PC-9 (cell line): ENCODE results near the gene SLC25A33. TPM values are rescaled to one million over a fixed set of nuclear protein-coding genes. Genes with fewer than 3 reads are reported as not detected.

Experiments used
- BruUV-seq: library from RNA; stranded (reverse); fragments of 400-500 nt; replicated peaks from 2 replicates; lab custom pipeline; 2021; lab: Mats Ljungman, UMichigan
- CTCF ChIA-PET: fragments of 300-600 bp; sonication (Branson Sonifier 250); formaldehyde crosslinking; loops from one replicate; lab custom pipeline; 2022; ENCODE audit warnings: antibody characterized with exemption; lab: Charles Lee
- POLR2A ChIA-PET: fragments of 300-600 bp; sonication (Branson Sonifier 250); formaldehyde crosslinking; loops from one replicate; lab custom pipeline; 2022; ENCODE audit warnings: antibody characterized with exemption; ENCODE audit not compliant: unreplicated experiment; lab: Charles Lee
- DNase-seq, 2 experiments: peaks; one replicate each; pipeline versions ENCODE4 v3.0.0 to v3.0.0-alpha.2; 2015 to 2022; ENCODE audit warnings: mixed read lengths in 1 of 2
- H2AFZ ChIP-seq: fragments of 200-600 bp; sonication (generic); 2 replicates; pipeline ENCODE4 v1.8.1; 2017; ENCODE audit warnings: antibody characterized with exemption
- H3F3A ChIP-seq: fragments of 200-600 bp; sonication (generic); 2 replicates; pipeline ENCODE4 v1.8.1; 2017; ENCODE audit warnings: antibody characterized with exemption, mild to moderate bottlenecking, low read depth; ENCODE audit not compliant: insufficient read depth
- H3K27ac ChIP-seq: fragments of 200-600 bp; sonication (generic); 2 replicates; pipeline ENCODE4 v1.6.1; 2016; ENCODE audit warnings: mixed run types
- H3K27me3 ChIP-seq: fragments of 200-600 bp; sonication (generic); 2 replicates; pipeline ENCODE4 v1.6.1; 2016; ENCODE audit warnings: low read depth, mixed run types; ENCODE audit not compliant: insufficient read depth
- H3K36me3 ChIP-seq: fragments of 200-600 bp; sonication (generic); 2 replicates; pipeline ENCODE4 v1.6.1; 2016; ENCODE audit warnings: low read depth, mixed run types
- H3K4me1 ChIP-seq: fragments of 200-600 bp; sonication (generic); replicated peaks from 2 replicates; pipeline ENCODE4 v1.6.1; 2016; ENCODE audit warnings: mixed run types; ENCODE audit not compliant: insufficient read depth
- H3K4me2 ChIP-seq: fragments of 200-600 bp; sonication (generic); 2 replicates; pipeline ENCODE4 v1.6.1; 2017; ENCODE audit warnings: mixed run types
- H3K4me3 ChIP-seq: fragments of 200-600 bp; sonication (generic); 2 replicates; pipeline ENCODE4 v1.6.1; 2016; ENCODE audit warnings: mixed run types
- H3K79me2 ChIP-seq: fragments of 200-600 bp; sonication (generic); 2 replicates; pipeline ENCODE4 v1.6.1; 2017; ENCODE audit warnings: low read depth, mixed run types
- H3K9me2 ChIP-seq: fragments of 200-600 bp; sonication (generic); 2 replicates; pipeline ENCODE4 v1.8.1; 2017; ENCODE audit warnings: mild to moderate bottlenecking; ENCODE audit not compliant: insufficient read depth
- H3K9me3 ChIP-seq: fragments of 200-600 bp; sonication (generic); 2 replicates; pipeline ENCODE4 v1.8.1; 2016; ENCODE audit warnings: low read depth; ENCODE audit not compliant: insufficient read depth
- H4K20me1 ChIP-seq: fragments of 200-600 bp; sonication (generic); 2 replicates; pipeline ENCODE4 v1.8.1; 2017; ENCODE audit not compliant: insufficient read depth
- EZH2 ChIP-seq: fragments of 200-600 bp; sonication (generic); IDR thresholded peaks from 2 replicates; pipeline ENCODE4 v1.8.0; 2017; ENCODE audit warnings: antibody characterized with exemption, low read depth
- intact Hi-C: fragments of 100-400 bp; cut with micrococcal nuclease; formaldehyde crosslinking; loops from one replicate; pipeline ENCODE4 v1.10.0; 2022; ENCODE audit not compliant: unreplicated experiment
- total RNA-seq: library from RNA; stranded (reverse); gene quantifications from 2 replicates; pipeline ENCODE4 v1.2.3, GENCODE V29; 2021
- TF ChIP-seq, protein P1 (sequence below): fragments of 200-600 bp; sonication (generic); conservative IDR thresholded peaks from 2 replicates; pipeline ENCODE4 v1.6.1; 2017; ENCODE audit warnings: mixed run types, antibody characterized with exemption, mild to moderate bottlenecking, moderate library complexity

Gene SLC25A33
- total RNA-seq, 1 experiment from 2014 or later = 3.0 TPM

DNA sequence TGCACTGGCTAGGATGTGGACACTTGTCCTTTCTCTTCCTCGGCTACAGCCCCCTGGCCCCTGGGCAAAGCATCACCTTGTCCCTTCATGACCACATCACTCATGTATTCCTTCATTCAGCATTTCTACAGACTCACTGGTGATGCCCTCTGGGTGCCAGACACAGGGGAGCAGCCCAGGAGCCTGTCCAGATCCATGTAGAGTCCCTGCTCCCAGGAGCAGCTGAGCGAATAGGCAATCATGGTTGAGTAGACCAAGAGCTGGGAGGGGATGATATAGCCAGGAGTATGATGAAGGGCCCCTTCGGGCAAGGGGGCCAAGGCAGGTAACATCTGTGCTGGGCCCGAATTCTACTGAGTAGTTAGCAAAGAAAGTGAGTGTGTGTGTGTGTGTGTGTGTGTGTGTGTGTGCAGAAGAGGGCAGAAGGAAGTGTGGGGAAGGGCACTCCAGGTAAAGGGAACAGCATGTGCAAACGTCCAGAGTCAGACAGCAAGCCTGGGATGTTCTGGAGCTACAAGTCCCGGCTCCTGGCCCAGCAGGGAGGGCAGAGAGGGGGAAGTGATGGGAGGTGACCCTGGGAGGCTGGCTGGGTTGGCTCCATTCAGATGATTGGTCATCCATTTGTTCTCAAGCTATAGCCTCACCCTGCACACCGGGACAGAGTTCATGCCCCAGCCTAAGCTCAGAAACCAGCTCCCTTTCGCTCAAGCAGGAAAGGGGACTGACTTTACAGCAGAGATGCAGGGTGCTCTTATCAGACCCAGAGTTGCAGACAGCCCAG, 91.3 kb downstream of the SLC25A33 start:
- DNase-seq = no peak
- no peak overlapping the region for H3K27ac ChIP-seq
- no peaks in the 10 kb centered on the region for H3K9me2 ChIP-seq
- H3K27me3 ChIP-seq = no peaks in the 10 kb centered on the region
- intact Hi-C loops = no loop called here
- H3K4me3 ChIP-seq = no peak overlapping the region
- H3K9me3 ChIP-seq = no peaks in the 10 kb centered on the region
- ChIA-PET CTCF (interaction anchor here (0.6 kb wide), 1 partner anchor 11 kb away, joined by 3 read pairs; no protein-coding TSS in a partner anchor), POLR2A (interaction anchor here (0.6 kb wide), 1 partner anchor 238 kb away, joined by 6 read pairs; no protein-coding TSS in a partner anchor)
- no peaks in the 10 kb centered on the region for H3K36me3 ChIP-seq
- no peak overlapping the region for H3K4me2 ChIP-seq
- H3F3A ChIP-seq = no peaks in the 10 kb centered on the region
- H3K79me2 ChIP-seq = no peaks in the 10 kb centered on the region
- no peaks in the 10 kb centered on the region; the same call in 1 of the 2 replicates for H3K4me1 ChIP-seq
- TF ChIP-seq EZH2 = no peak
- TF ChIP-seq, protein P1, sequence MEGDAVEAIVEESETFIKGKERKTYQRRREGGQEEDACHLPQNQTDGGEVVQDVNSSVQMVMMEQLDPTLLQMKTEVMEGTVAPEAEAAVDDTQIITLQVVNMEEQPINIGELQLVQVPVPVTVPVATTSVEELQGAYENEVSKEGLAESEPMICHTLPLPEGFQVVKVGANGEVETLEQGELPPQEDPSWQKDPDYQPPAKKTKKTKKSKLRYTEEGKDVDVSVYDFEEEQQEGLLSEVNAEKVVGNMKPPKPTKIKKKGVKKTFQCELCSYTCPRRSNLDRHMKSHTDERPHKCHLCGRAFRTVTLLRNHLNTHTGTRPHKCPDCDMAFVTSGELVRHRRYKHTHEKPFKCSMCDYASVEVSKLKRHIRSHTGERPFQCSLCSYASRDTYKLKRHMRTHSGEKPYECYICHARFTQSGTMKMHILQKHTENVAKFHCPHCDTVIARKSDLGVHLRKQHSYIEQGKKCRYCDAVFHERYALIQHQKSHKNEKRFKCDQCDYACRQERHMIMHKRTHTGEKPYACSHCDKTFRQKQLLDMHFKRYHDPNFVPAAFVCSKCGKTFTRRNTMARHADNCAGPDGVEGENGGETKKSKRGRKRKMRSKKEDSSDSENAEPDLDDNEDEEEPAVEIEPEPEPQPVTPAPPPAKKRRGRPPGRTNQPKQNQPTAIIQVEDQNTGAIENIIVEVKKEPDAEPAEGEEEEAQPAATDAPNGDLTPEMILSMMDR = no peak
- no peaks in the 10 kb centered on the region for H4K20me1 ChIP-seq
- H2AFZ ChIP-seq = no peak overlapping the region
- no TSS peak for BruUV-seq

DNA sequence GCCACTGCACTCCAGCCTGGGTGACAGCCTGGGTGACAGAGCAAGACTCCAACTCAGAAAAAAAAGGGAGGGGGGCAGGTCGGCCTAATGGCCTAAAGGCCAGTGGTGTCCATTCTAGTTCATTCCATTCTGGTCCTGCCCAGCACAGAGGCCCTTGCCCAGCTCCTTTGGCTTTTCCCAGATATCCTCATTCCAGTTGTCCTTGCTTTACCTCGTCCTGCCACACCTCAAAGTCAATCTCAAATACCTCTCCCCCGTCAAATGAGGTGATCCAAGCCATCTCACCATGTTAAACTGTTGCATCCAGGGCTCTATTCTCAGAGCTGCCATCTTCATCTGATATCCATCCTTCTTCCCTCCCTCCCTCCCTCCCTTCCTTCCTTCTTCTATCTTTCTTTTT, 92.3 kb downstream of the SLC25A33 start:
- H3K27me3 ChIP-seq = no peaks in the 10 kb centered on the region
- no TSS peak for BruUV-seq
- H2AFZ ChIP-seq = no peak overlapping the region
- no peak for DNase-seq
- POLR2A ChIA-PET = interaction anchor here (0.6 kb wide), 1 partner anchor 237 kb away, joined by 6 read pairs; no protein-coding TSS in a partner anchor
- H3K4me2 ChIP-seq = no peak overlapping the region
- H3K79me2 ChIP-seq = no peaks in the 10 kb centered on the region
- H3K9me3 ChIP-seq = no peaks in the 10 kb centered on the region
- no peaks in the 10 kb centered on the region for H3K9me2 ChIP-seq
- H4K20me1 ChIP-seq = no peaks in the 10 kb centered on the region
- TF ChIP-seq, protein P1 = no peak
- no peak for TF ChIP-seq EZH2
- no peaks in the 10 kb centered on the region for H3F3A ChIP-seq
- CTCF ChIA-PET = no interaction called here
- no peaks in the 10 kb centered on the region; the same call in 1 of the 2 replicates for H3K4me1 ChIP-seq
- intact Hi-C loops = no loop called here
- no peaks in the 10 kb centered on the region for H3K36me3 ChIP-seq
- H3K4me3 ChIP-seq = no peak overlapping the region
- H3K27ac ChIP-seq = no peak overlapping the region

DNA sequence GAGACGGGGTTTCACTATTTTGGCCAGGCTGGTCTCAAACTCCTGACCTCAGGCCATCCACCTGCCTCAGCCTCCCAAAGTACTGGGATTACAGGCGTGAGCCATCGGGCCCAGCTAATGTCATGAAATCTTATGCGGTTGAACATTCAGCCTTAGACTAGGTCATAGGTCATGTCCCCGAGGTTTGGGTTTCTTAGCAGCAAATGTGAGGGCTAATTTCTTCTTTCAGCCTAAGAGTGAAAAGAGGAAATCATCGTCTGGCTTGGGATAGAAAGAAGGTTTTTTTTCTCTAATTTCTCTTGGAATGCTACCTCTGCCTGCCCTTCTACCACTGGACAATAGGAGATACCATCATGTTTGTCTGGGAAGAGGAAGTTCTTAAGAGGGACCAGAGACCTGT, 94.2 kb downstream of the SLC25A33 start:
- no peaks in the 10 kb centered on the region for H3F3A ChIP-seq
- no peaks in the 10 kb centered on the region for H3K36me3 ChIP-seq
- POLR2A ChIA-PET = no interaction called here
- CTCF ChIA-PET = no interaction called here
- no peak overlapping the region for H3K4me3 ChIP-seq
- BruUV-seq = no TSS peak
- H3K4me2 ChIP-seq = no peak overlapping the region
- no peaks in the 10 kb centered on the region for H3K4me1 ChIP-seq
- no peaks in the 10 kb centered on the region for H4K20me1 ChIP-seq
- no peaks in the 10 kb centered on the region for H3K27me3 ChIP-seq
- no peaks in the 10 kb centered on the region for H3K9me3 ChIP-seq
- H3K9me2 ChIP-seq = no peaks in the 10 kb centered on the region
- H3K79me2 ChIP-seq = no peaks in the 10 kb centered on the region
- no peak overlapping the region for H3K27ac ChIP-seq
- intact Hi-C loops = no loop called here
- H2AFZ ChIP-seq = no peak overlapping the region
- TF ChIP-seq EZH2 = no peak
- TF ChIP-seq, protein P1 = no peak
- DNase-seq = no peak
